Testis (tissue), 2 donors: ENCODE results near the gene COX10.

Source experiments
- POLR2A ChIP-seq: fragments of 450-650 bp; IDR thresholded peaks from one replicate; pipeline ENCODE4 v1.6.1; 2017; ENCODE audit warnings: antibody characterized with exemption, mild to moderate bottlenecking, moderate library complexity
- TF ChIP-seq, protein P1 (sequence below), 3 experiments: fragments of 450-650 bp in 2 of 3; fragments of 200-600 bp in 1 of 3; sonication (generic) in 1 of 3; IDR thresholded peaks; one replicate each; pipeline ENCODE4 v1.5.1; 2016 to 2019; ENCODE audit warnings: antibody characterized with exemption in 3 of 3, mild to moderate bottlenecking in 2 of 3, moderate library complexity in 1 of 3

DNA sequence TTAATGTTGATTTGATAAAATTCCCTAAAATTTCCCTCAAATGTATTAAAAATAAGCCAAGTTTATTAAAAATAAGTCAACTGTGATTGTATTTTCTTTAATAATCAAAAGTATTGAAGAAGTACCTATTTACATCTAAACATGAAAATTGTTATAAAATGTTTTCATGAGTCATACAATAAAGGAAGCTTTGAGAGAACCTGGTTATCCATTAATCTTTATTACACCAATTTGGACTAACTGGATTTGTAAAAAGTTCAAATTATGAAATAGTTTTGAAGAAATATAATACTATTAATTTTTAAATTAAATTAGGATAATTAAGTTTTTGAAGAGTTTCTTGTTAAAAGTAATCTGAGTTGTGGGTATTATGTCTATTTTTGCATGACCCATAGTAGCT lies 63.8 kb downstream of the COX10 start:
- TF ChIP-seq, protein P1, sequence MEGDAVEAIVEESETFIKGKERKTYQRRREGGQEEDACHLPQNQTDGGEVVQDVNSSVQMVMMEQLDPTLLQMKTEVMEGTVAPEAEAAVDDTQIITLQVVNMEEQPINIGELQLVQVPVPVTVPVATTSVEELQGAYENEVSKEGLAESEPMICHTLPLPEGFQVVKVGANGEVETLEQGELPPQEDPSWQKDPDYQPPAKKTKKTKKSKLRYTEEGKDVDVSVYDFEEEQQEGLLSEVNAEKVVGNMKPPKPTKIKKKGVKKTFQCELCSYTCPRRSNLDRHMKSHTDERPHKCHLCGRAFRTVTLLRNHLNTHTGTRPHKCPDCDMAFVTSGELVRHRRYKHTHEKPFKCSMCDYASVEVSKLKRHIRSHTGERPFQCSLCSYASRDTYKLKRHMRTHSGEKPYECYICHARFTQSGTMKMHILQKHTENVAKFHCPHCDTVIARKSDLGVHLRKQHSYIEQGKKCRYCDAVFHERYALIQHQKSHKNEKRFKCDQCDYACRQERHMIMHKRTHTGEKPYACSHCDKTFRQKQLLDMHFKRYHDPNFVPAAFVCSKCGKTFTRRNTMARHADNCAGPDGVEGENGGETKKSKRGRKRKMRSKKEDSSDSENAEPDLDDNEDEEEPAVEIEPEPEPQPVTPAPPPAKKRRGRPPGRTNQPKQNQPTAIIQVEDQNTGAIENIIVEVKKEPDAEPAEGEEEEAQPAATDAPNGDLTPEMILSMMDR (IDR thresholded peaks at IDR 0.05) = no peak
- no peak for TF ChIP-seq POLR2A
